AG04450 (cell line): Measurements from ENCODE around the gene IQCF5. TPM values are rescaled to one million over a fixed set of nuclear protein-coding genes. Genes with fewer than 3 reads are reported as not detected.
"Not testable (repeated sequence)": the region's sequence is repeated elsewhere in the genome, so short reads cannot be mapped to it uniquely, and the experiment has no call there.

Source experiments
- CTCF ChIA-PET: fragments of 300-600, 350-600 bp; formaldehyde crosslinking; extraction: SDS; loops from one replicate; lab custom pipeline; 2022; ENCODE audit warnings: antibody characterized with exemption, inconsistent platforms; lab: Charles Lee
- POLR2A ChIA-PET: fragments of 350-600 bp; formaldehyde crosslinking; extraction: SDS; loops from one replicate; lab custom pipeline; 2021; ENCODE audit warnings: antibody characterized with exemption, inconsistent platforms; lab: Yijun Ruan, JAX
- DNase-seq: peaks from one replicate; pipeline ENCODE4 v3.0.0-alpha.2; 2011; ENCODE audit warnings: low read depth, low spot score
- H3K27ac ChIP-seq: one replicate; pipeline ENCODE4 v1.5.1; 2012; ENCODE audit warnings: low read depth, low read length, control low read depth
- H3K27me3 ChIP-seq: one replicate; pipeline ENCODE4 v1.6.0; 2012; ENCODE audit warnings: low read length; ENCODE audit not compliant: control insufficient read depth, insufficient read depth
- H3K4me3 ChIP-seq: 2 replicates; pipeline ENCODE4 v1.5.1; 2011; ENCODE audit warnings: mild to moderate bottlenecking, low read depth, low read length, control low read depth
- H3K9me3 ChIP-seq: 2 replicates; pipeline ENCODE4 v1.5.1; 2012; ENCODE audit warnings: low read length; ENCODE audit not compliant: control insufficient read depth, insufficient read depth
- polyA minus RNA-seq: library from RNA; depleted of rRNA, polyadenylated mRNA; stranded (reverse); fragments of >200 nt; gene quantifications from 2 replicates; pipeline ENCODE4 v1.2.3, GENCODE V29; 2011; rRNA and poly(A)+ RNA removed
- polyA plus RNA-seq: library from polyadenylated mRNA; depleted of rRNA; stranded (reverse); fragments of >200 nt; gene quantifications from 2 replicates; pipeline ENCODE4 v1.2.3, GENCODE V29; 2011; rRNA removed
- TF ChIP-seq, protein P1 (sequence below): IDR thresholded peaks from 2 replicates; pipeline ENCODE4 v1.5.1; 2011; ENCODE audit warnings: low read depth, low read length, control low read depth, inconsistent platforms

The IQCF5 gene
- polyA plus RNA-seq = not detected in 2 replicates
- polyA minus RNA-seq = not detected in 2 replicates

DNA sequence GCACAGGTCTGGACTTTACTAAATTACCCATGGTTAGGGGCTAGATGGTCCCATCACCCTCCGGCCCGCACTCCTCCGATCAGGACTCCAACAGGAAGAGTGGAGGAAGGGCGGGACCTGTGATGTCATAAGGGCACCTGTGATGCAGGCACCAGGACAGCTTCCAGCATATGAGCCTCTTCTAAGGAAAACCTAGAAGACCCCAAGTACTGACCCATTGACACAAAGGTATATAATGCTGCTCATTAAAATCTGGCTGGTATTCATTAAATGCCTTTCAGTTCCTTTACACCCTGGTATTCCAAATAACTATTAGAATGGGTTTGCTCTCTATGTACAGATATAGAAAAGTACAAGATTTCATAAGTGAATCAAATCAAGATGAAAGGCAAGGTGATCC is at the start of gene IQCF5:
Gene IQCF5 (minus strand): TSS at position 101 of the 400 bp plus-strand sequence. CDS start 70 bp downstream, at position 31.
- CTCF ChIA-PET = no interaction called here
- TF ChIP-seq, protein P1, sequence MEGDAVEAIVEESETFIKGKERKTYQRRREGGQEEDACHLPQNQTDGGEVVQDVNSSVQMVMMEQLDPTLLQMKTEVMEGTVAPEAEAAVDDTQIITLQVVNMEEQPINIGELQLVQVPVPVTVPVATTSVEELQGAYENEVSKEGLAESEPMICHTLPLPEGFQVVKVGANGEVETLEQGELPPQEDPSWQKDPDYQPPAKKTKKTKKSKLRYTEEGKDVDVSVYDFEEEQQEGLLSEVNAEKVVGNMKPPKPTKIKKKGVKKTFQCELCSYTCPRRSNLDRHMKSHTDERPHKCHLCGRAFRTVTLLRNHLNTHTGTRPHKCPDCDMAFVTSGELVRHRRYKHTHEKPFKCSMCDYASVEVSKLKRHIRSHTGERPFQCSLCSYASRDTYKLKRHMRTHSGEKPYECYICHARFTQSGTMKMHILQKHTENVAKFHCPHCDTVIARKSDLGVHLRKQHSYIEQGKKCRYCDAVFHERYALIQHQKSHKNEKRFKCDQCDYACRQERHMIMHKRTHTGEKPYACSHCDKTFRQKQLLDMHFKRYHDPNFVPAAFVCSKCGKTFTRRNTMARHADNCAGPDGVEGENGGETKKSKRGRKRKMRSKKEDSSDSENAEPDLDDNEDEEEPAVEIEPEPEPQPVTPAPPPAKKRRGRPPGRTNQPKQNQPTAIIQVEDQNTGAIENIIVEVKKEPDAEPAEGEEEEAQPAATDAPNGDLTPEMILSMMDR = no peak
- POLR2A ChIA-PET = no interaction called here

DNA sequence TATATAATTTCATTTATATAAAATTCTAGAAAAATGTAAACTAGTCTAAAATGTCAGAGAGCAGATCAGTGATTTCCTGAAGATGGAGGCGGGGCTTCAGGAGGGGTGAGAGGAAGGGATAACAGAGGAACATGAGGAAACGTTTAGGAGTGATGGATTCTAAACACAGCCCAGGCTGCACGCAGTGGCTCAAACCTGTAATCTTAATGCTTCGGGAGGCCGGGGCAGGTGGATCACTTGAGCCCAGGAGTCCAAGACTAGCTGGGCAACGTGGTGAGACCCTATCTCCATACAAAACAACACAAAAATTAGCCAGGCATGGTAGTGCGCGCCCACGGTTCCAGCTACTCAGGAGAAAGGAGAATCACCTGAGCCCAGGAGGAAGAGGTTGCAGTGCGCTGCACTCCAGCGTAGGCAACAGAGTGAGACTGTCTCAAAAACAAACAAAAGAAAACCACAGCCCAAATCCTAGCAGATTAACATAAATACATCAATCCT is 45.7 kb upstream of the IQCF5 start:
- Histone ChIP-seq H3K9me3 (no peaks in the 10 kb centered on the region), H3K27ac (no peak overlapping the region), H3K27me3 (no peaks in the 10 kb centered on the region), H3K4me3 (no peak overlapping the region)
- ChIA-PET CTCF (no interaction called here), POLR2A (no interaction called here)
- DNase-seq = no peak
- TF ChIP-seq, protein P1 = no peak

More for the DNA sequence above, at the start of gene IQCF5:
- DNase-seq = no peak
- H3K9me3 ChIP-seq = no peaks in the 10 kb centered on the region
- no peak within 1 kb of the TSS for H3K4me3 ChIP-seq
- no peak within 1 kb of the TSS for H3K27ac ChIP-seq
- peaks cover 5% of the 10 kb centered on the region for H3K27me3 ChIP-seq

DNA sequence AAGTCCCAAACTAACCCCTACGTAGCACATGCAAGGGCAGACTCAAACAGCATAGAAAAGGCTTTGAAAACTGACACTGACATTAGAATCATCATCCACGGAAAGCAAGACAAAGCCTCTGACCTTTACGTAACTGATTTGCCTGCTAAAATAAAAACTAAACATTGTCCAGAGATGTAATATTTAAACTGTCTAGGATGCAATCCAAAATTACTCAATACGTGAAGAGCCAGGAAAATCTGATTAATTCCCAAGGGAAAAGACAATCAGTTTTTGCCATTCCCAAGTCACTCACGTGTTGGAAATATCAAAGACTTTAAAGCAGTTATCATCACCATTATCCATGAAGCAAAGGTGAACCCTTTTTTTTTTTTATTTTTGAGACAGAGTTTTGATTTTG is 41.0 kb upstream of the IQCF5 start:
- CTCF ChIA-PET = no interaction called here
- POLR2A ChIA-PET = no interaction called here
- TF ChIP-seq, protein P1 = no peak
- Histone ChIP-seq H3K27ac (no peak overlapping the region), H3K4me3 (no peak overlapping the region), H3K9me3 (no peaks in the 10 kb centered on the region), H3K27me3 (no peaks in the 10 kb centered on the region)
- DNase-seq = no peak

DNA sequence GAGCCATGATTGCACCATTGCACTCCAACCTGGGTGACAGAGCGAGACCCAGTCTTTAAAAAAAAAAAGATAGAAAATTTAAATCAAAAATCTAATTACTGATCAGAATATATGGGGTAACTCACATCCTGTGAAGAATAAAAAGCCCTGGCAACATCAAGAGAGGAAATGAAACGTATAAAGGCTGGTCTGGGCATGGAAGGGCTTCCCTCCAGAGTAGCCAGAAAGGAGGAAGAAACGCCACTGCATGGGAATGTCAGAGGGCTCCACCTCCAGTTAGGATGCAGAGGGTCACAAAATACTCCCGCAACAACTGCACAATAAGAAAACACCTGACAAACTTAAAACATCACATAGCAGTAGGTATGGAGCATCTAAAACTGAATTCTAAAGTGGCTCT is 32.6 kb upstream of the IQCF5 start:
- ChIA-PET CTCF (no interaction called here), POLR2A (no interaction called here)
- Histone ChIP-seq H3K9me3 (peaks cover 3% of the 10 kb centered on the region; the same call in 1 of the 2 replicates), H3K4me3 (no peak overlapping the region), H3K27me3 (no peaks in the 10 kb centered on the region), H3K27ac (no peak overlapping the region)
- TF ChIP-seq, protein P1 = no peak
- DNase-seq = no peak

DNA sequence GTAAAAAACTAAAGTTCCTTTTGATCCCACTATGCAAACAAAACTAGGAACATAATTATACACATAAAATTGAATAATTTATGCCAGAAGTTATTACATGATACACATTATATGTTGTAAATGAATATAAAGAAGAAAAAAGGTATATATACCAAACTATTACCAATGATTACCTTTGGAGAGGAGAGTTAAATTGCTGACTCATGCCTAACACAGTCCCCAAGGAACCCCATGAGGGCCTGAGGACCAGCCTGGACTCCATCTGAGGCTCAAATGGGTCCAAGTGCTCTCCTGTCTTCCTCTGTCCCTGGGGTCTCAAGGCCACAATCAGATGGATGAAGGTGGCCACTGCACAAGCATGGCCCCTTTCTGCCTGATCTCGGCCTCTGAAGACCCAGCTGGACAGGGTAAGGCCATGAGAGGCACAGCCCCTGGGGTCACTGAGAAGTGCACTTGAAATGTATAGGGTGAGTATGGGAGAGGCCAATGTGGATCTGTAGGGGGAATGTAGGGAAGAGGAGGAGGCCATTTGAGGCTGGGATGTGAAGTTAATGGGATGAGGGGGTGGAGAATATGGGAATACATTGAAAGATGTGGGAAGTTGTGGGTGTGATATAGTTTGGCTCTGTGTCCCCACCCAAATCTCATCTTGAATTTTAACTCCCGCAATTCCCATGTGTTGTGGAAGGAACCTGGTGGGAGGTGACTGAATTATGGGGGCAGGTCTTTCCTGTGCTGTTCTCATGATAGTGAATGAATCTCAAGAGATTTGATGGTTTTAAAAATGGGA is 28.8 kb upstream of the IQCF5 start:
- Histone ChIP-seq H3K27ac (no peak overlapping the region), H3K4me3 (no peak overlapping the region), H3K27me3 (no peaks in the 10 kb centered on the region), H3K9me3 (peaks cover 3% of the 10 kb centered on the region; the same call in 1 of the 2 replicates)
- no peak for DNase-seq
- ChIA-PET POLR2A (no interaction called here), CTCF (no interaction called here)
- TF ChIP-seq, protein P1 = no peak

DNA sequence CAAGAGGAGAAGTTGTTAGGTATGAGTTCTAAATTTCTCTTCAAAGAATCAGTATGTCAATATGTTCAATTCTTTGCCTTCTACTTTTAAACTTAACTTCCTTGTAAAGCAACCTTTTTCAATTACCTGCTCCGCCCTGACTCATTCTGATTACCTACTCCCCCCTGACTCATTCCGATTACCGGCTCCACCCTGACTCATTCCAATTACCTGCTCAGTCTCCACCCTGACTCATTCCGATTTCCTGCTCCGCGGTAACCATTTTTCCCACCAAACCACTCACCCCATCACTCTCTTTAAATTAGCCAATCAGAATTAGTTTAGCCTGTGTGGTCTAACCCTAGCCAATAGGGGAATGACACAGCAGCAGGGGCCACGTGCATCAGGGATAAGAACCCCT is 27.0 kb upstream of the IQCF5 start:
- H3K4me3 ChIP-seq, H3K27ac ChIP-seq, DNase-seq, CTCF ChIA-PET, H3K27me3 ChIP-seq, POLR2A ChIA-PET, H3K9me3 ChIP-seq: not testable (repeated sequence)

DNA sequence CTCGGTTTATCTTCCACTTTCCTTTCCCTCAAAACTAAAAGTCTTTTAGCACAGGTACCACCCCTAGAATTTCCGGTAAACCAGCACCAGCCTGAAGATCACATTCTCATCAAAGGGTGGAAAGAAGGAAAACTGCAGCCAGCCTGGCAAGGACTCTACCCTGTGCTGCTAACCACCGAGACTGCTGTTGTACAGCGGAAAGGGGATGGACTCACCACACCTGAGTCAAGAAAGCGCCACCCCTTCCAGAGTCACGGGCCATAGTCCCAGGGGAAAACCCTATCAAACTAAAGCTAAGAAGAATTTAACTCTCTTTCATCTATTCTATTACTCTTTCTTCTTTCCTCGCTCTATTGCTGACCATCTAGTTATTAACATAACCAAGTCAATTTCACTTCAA is 24.6 kb upstream of the IQCF5 start:
- CTCF ChIA-PET, H3K27ac ChIP-seq, DNase-seq, H3K4me3 ChIP-seq, H3K27me3 ChIP-seq, POLR2A ChIA-PET, H3K9me3 ChIP-seq: not testable (repeated sequence)
